ENCODE results near the gene PTPN14. TPM values are rescaled to one million over a fixed set of nuclear protein-coding genes. Genes with fewer than 3 reads are reported as not detected.

PTPN14 gene
- total and polyA plus RNA-seq, 2 of the 8 experiments (the other 6 are each of a cell fraction or from before 2014, with no cell fraction given) = 14.4 to 93.6 TPM

DNA sequence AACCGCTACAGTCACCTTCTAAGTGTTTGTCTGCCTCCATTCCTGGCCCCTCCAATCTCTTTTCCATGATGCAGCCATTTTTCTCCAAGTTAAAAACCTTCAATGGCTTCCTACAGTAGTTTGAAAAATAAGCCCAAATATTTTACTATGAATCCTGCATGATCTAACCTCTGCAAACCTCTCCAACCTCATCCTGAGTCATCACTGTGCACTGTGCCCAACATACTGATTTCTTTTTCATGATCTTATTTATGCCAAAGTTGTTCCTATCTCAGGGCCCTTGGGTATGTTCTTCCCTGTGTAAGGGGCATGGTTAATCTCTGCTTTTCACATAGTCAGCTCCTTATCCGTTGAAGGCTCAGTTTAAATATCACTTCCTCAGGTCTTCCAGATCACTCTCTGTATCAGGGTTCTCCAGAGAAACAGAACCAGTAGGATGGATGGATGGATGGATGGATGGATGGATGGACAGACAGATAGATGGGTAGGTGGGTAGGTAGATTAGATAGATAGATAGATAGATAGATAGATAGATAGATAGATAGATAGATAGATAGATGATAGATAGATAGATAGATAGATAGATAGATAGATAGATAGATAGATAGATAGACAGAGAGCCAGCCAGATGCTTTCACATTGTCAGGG lies 18.1 kb upstream of the PTPN14 start (continued):
- no peak for TF ChIP-seq SUZ12 (IDR thresholded peaks at IDR 0.05; ENCODE audit: low read length)
- TF ChIP-seq EP300 (IDR thresholded peaks at IDR 0.05; ENCODE audit: borderline replicate concordance in 1 of 2, low read depth in 2 of 2, low read length in 2 of 2) = no peak
- no peak for TF ChIP-seq TAF1 (IDR thresholded peaks at IDR 0.05; ENCODE audit: low read depth, low read length)
- no peak for TF ChIP-seq FOSL1 (IDR thresholded peaks at IDR 0.05; ENCODE audit: insufficient read depth, low read depth, low read length)
